Measurements from ENCODE around the gene F5. TPM values are rescaled to one million over a fixed set of nuclear protein-coding genes. Genes with fewer than 3 reads are reported as not detected.

F5 gene
- total and polyA plus RNA-seq, 2 donors (not counting 1 experiment from before 2014, with no cell fraction given), result under 0.01 TPM; not detected in 1

DNA sequence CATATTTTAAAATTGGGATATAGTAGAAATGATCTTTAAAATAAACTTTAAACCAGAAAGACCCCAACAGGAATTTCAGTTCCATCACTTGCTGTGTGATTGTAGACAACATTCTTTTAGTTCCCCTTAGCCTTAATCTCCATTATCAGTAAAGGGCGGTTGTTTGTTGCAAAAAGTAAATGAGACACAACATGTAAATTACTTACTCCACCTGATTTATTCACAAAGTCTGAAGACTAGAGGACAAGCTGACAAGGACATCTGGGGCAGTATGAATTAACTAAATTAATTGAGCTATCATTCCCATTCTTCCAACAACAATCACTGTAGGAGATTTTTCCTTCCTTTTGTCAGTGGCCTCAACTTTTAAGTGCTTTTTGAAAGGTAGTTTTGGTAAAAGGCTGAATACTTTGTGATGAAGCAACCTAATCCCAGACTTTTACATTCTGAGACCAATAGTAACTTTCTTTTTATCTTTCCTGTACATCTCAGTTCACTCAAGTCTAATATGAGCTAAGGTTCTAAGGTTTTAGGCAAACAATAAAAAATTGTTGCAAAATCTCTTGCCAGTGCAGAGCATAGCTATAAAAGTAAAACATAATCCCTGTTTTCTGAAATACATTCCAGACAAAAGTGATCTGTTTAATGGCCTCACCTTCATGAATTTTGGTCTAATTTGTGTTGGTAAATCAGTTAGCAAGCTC is 106.8 kb downstream of the F5 start:
- no peak for DNase-seq (ENCODE audit: low read depth in 2 of 2)

GRCh38 chr1:169478094-169478672 is 108.1 kb downstream of the F5 start:
- Histone ChIP-seq H2AFZ (ENCODE audit: low read length) (no peak overlapping the region), H3K9ac (ENCODE audit: insufficient read depth, low read length) (no peak overlapping the region), H3K4me2 (ENCODE audit: extremely low read depth, insufficient read depth, low read length) (no peak overlapping the region), H4K20me1 (ENCODE audit: control insufficient read depth, extremely low read depth, insufficient read depth, low read length) (no peaks in the 10 kb centered on the region), H3K4me1 (ENCODE audit: control insufficient read depth, extremely low read depth, insufficient read depth, low read length) (no peaks in the 10 kb centered on the region), H3K27ac (ENCODE audit: insufficient read depth, low read length) (no peak overlapping the region), H3K4me3 (replicated peaks in 1 of 4; ENCODE audit: control extremely low read depth in 1 of 4, insufficient read depth in 1 of 4, low read depth in 3 of 4, low read length in 4 of 4) (no peak overlapping the region), H3K36me3 (ENCODE audit: control insufficient read depth, insufficient read depth, low read length) (no peaks in the 10 kb centered on the region), H3K79me2 (ENCODE audit: control insufficient read depth, insufficient read depth, low read length) (no peaks in the 10 kb centered on the region), H3K9me3 (ENCODE audit: control insufficient read depth, insufficient read depth, low read depth, low read length) (no peaks in the 10 kb centered on the region), H3K27me3 (ENCODE audit: control insufficient read depth, insufficient read depth, low read length) (no peaks in the 10 kb centered on the region)
- DNase-seq (ENCODE audit: low read depth in 2 of 2), result no peak
- TF ChIP-seq EZH2 (IDR thresholded peaks at IDR 0.05; ENCODE audit: low read length, missing control alignments), result no peak
- TF ChIP-seq, protein P1, sequence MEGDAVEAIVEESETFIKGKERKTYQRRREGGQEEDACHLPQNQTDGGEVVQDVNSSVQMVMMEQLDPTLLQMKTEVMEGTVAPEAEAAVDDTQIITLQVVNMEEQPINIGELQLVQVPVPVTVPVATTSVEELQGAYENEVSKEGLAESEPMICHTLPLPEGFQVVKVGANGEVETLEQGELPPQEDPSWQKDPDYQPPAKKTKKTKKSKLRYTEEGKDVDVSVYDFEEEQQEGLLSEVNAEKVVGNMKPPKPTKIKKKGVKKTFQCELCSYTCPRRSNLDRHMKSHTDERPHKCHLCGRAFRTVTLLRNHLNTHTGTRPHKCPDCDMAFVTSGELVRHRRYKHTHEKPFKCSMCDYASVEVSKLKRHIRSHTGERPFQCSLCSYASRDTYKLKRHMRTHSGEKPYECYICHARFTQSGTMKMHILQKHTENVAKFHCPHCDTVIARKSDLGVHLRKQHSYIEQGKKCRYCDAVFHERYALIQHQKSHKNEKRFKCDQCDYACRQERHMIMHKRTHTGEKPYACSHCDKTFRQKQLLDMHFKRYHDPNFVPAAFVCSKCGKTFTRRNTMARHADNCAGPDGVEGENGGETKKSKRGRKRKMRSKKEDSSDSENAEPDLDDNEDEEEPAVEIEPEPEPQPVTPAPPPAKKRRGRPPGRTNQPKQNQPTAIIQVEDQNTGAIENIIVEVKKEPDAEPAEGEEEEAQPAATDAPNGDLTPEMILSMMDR (conservative IDR thresholded peaks at IDR 0.05 in 1 of 2, IDR thresholded peaks at IDR 0.05 in 1 of 2; ENCODE audit: low read depth in 1 of 2, low read length in 2 of 2), result no peak

More for the DNA sequence above, 106.8 kb downstream of the F5 start:
- H3K36me3 ChIP-seq (ENCODE audit: control insufficient read depth, insufficient read depth, low read length), result no peaks in the 10 kb centered on the region
- TF ChIP-seq, protein P1 (conservative IDR thresholded peaks at IDR 0.05 in 1 of 2, IDR thresholded peaks at IDR 0.05 in 1 of 2; ENCODE audit: low read depth in 1 of 2, low read length in 2 of 2), result no peak
- no peak for TF ChIP-seq EZH2 (IDR thresholded peaks at IDR 0.05; ENCODE audit: low read length, missing control alignments)
- no peak overlapping the region for H2AFZ ChIP-seq (ENCODE audit: low read length)
- H3K27me3 ChIP-seq (ENCODE audit: control insufficient read depth, insufficient read depth, low read length), result no peaks in the 10 kb centered on the region
- no peaks in the 10 kb centered on the region for H3K9me3 ChIP-seq (ENCODE audit: control insufficient read depth, insufficient read depth, low read depth, low read length)
- no peak overlapping the region for H3K27ac ChIP-seq (ENCODE audit: insufficient read depth, low read length)
- H4K20me1 ChIP-seq (ENCODE audit: control insufficient read depth, extremely low read depth, insufficient read depth, low read length), result no peaks in the 10 kb centered on the region
- H3K79me2 ChIP-seq (ENCODE audit: control insufficient read depth, insufficient read depth, low read length), result peaks cover 4% of the 10 kb centered on the region
- no peak overlapping the region for H3K4me3 ChIP-seq (replicated peaks in 1 of 4; ENCODE audit: control extremely low read depth in 1 of 4, insufficient read depth in 1 of 4, low read depth in 3 of 4, low read length in 4 of 4)
- H3K4me1 ChIP-seq (ENCODE audit: control insufficient read depth, extremely low read depth, insufficient read depth, low read length), result no peaks in the 10 kb centered on the region
- no peak overlapping the region for H3K4me2 ChIP-seq (ENCODE audit: extremely low read depth, insufficient read depth, low read length)
- H3K9ac ChIP-seq (ENCODE audit: insufficient read depth, low read length), result no peak overlapping the region

DNA sequence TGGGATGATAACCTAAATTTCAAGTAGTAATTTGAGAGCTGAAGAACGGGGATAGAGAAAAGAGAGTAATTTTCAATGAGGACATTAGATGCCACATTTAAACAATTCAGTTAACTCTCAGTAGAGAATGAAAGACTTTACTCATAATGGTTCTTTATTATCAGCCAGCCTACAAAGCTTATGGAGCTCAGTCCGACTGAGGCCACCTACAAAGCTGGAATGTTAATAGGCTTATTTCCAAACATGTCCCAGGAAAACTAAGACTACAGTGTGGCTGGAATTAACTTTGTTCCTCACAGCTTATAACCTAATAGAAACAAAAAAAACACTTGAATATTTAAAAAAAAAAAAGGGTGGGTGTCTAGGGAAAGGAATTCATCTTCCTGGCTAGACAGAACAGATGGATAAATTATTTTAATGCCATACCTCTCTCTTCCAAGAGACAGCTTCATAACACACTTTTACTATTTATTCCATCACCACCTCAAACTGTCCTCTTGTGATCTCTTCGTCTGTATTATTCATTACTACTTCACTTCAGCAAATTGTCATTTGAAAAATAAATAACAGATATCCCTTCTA is 110.4 kb downstream of the F5 start:
- H3K27me3 ChIP-seq (ENCODE audit: control insufficient read depth, insufficient read depth, low read length), result no peaks in the 10 kb centered on the region
- no peaks in the 10 kb centered on the region for H4K20me1 ChIP-seq (ENCODE audit: control insufficient read depth, extremely low read depth, insufficient read depth, low read length)
- no peak overlapping the region for H3K9ac ChIP-seq (ENCODE audit: insufficient read depth, low read length)
- no peak overlapping the region for H2AFZ ChIP-seq (ENCODE audit: low read length)
- TF ChIP-seq, protein P1 (conservative IDR thresholded peaks at IDR 0.05 in 1 of 2, IDR thresholded peaks at IDR 0.05 in 1 of 2; ENCODE audit: low read depth in 1 of 2, low read length in 2 of 2), result no peak
- H3K36me3 ChIP-seq (ENCODE audit: control insufficient read depth, insufficient read depth, low read length), result no peaks in the 10 kb centered on the region
- no peaks in the 10 kb centered on the region for H3K4me1 ChIP-seq (ENCODE audit: control insufficient read depth, extremely low read depth, insufficient read depth, low read length)
- DNase-seq (ENCODE audit: low read depth in 2 of 2), result no peak
- H3K4me2 ChIP-seq (ENCODE audit: extremely low read depth, insufficient read depth, low read length), result no peak overlapping the region
- H3K27ac ChIP-seq (ENCODE audit: insufficient read depth, low read length), result no peak overlapping the region
- no peak overlapping the region for H3K4me3 ChIP-seq (replicated peaks in 1 of 4; ENCODE audit: control extremely low read depth in 1 of 4, insufficient read depth in 1 of 4, low read depth in 3 of 4, low read length in 4 of 4)
- no peaks in the 10 kb centered on the region for H3K79me2 ChIP-seq (ENCODE audit: control insufficient read depth, insufficient read depth, low read length)
- H3K9me3 ChIP-seq (ENCODE audit: control insufficient read depth, insufficient read depth, low read depth, low read length), result no peaks in the 10 kb centered on the region
